H1 (cell line): ENCODE measurements around the gene RPP30. TPM values are rescaled to one million over a fixed set of nuclear protein-coding genes. Genes with fewer than 3 reads are reported as not detected.

Source experiments
- CTCF ChIA-PET: fragments of 300-600 bp; sonication (Branson Sonifier 250); formaldehyde crosslinking; loops from one replicate; lab custom pipeline; 2021; ENCODE audit not compliant: partially characterized antibody; lab: Charles Lee
- POLR2A ChIA-PET: fragments of 300-600 bp; sonication (Branson Sonifier 250); formaldehyde crosslinking; loops from one replicate; lab custom pipeline; 2021; ENCODE audit warnings: inconsistent platforms; ENCODE audit not compliant: partially characterized antibody; lab: Charles Lee
- DNase-seq, 2 experiments: peaks; one replicate each; pipeline versions ENCODE4 v3.0.0 to v3.0.0-alpha.2; 2010 to 2022; ENCODE audit warnings: low spot score in 2 of 2, low read depth in 1 of 2, mixed read lengths in 1 of 2
- FAIRE-seq: peaks from 2 replicates; lab custom pipeline; 2011; peaks lifted over from hg19 to GRCh38; lab: Jason Lieb, UNC
- H2AFZ ChIP-seq: 2 replicates; pipeline ENCODE4 v1.8.1; 2012; ENCODE audit warnings: low read length, inconsistent platforms
- H2AK5ac ChIP-seq: 2 replicates; pipeline ENCODE4 v1.6.1; 2013; ENCODE audit warnings: low read depth, low read length
- H2BK120ac ChIP-seq: replicated peaks from 2 replicates; pipeline ENCODE3; 2013; ENCODE audit warnings: low read depth, low read length, inconsistent platforms
- H2BK12ac ChIP-seq: 2 replicates; pipeline ENCODE4 v1.6.1; 2013; ENCODE audit warnings: low read depth, low read length
- H2BK15ac ChIP-seq: 2 replicates; pipeline ENCODE4 v1.6.1; 2013; ENCODE audit warnings: low read length
- H2BK20ac ChIP-seq: 2 replicates; pipeline ENCODE4 v1.6.1; 2013; ENCODE audit warnings: low read length
- H2BK5ac ChIP-seq: 2 replicates; pipeline ENCODE4 v1.6.1; 2013; ENCODE audit warnings: low read depth, low read length
- H3K14ac ChIP-seq: 2 replicates; pipeline ENCODE4 v1.6.1; 2013; ENCODE audit warnings: inconsistent platforms; ENCODE audit not compliant: insufficient read length
- H3K18ac ChIP-seq: 2 replicates; pipeline ENCODE4 v1.6.1; 2013; ENCODE audit warnings: low read length; ENCODE audit errors: extremely low read depth
- H3K23ac ChIP-seq: 2 replicates; pipeline ENCODE4 v1.6.1; 2013; ENCODE audit warnings: inconsistent platforms; ENCODE audit not compliant: insufficient read length
- H3K23me2 ChIP-seq: 2 replicates; pipeline ENCODE4 v1.6.1; 2013; ENCODE audit warnings: low read depth, low read length
- H3K27ac ChIP-seq: 2 replicates; pipeline ENCODE4 v1.6.1; 2011; ENCODE audit warnings: low read depth, low read length, inconsistent platforms
- H3K27me3 ChIP-seq, 4 experiments: replicated peaks in 1 of 4; 1 replicate in 1 of 4; 2 replicates in 3 of 4; pipeline versions ENCODE4 v1.6.1 to v1.8.1; 2011 to 2013; ENCODE audit warnings: low read length in 3 of 4, mild to moderate bottlenecking in 3 of 4, inconsistent platforms in 2 of 4, mixed read lengths in 2 of 4, moderate library complexity in 1 of 4; ENCODE audit not compliant: control insufficient read depth in 3 of 4, insufficient read depth in 3 of 4; ENCODE audit errors: extremely low read depth in 1 of 4
- H3K36me3 ChIP-seq, 4 experiments: 2 replicates each; pipeline versions ENCODE4 v1.6.1 to v1.8.1; 2011 to 2013; ENCODE audit warnings: mild to moderate bottlenecking in 4 of 4, low read length in 3 of 4, moderate library complexity in 2 of 4, control low read depth in 1 of 4, inconsistent platforms in 1 of 4; ENCODE audit not compliant: insufficient read depth in 4 of 4, control insufficient read depth in 2 of 4
- H3K4ac ChIP-seq: replicated peaks from 2 replicates; pipeline ENCODE3; 2013; ENCODE audit warnings: low read length, low read depth, mixed read lengths, inconsistent platforms; ENCODE audit not compliant: insufficient read length
- H3K4me1 ChIP-seq, 4 experiments: replicated peaks in 1 of 4; 1 replicate in 1 of 4; 2 replicates in 3 of 4; pipeline versions ENCODE4 v1.6.1 to v1.8.1; 2011 to 2013; ENCODE audit warnings: low read length in 3 of 4, inconsistent platforms in 2 of 4, mixed read lengths in 1 of 4; ENCODE audit not compliant: insufficient read depth in 4 of 4, control insufficient read depth in 3 of 4
- H3K4me2 ChIP-seq, 2 experiments: 2 replicates each; pipeline versions ENCODE4 v1.6.1 to v1.8.1; 2011 to 2013; ENCODE audit warnings: low read depth in 2 of 2, low read length in 2 of 2, control low read depth in 1 of 2, inconsistent platforms in 1 of 2, mild to moderate bottlenecking in 1 of 2; ENCODE audit not compliant: insufficient read depth in 1 of 2
- H3K4me3 ChIP-seq, 4 experiments: fragments of 200-600, 300-600 bp in 1 of 4; sonication (generic), shearing (Covaris generic), sonication (Bioruptor Twin) in 1 of 4; 2 replicates each; pipeline versions ENCODE4 v1.5.1 to v1.8.1; 2011 to 2016; ENCODE audit warnings: low read length in 4 of 4, low read depth in 3 of 4, control low read depth in 2 of 4, inconsistent platforms in 2 of 4, mild to moderate bottlenecking in 2 of 4, mixed read lengths in 1 of 4, moderate library complexity in 1 of 4; ENCODE audit not compliant: insufficient read depth in 2 of 4; ENCODE audit errors: extremely low read depth in 1 of 4
- H3K56ac ChIP-seq: replicated peaks from 2 replicates; pipeline ENCODE3; 2013; ENCODE audit warnings: low read depth, mild to moderate bottlenecking, mixed read lengths, low read length, inconsistent platforms; ENCODE audit not compliant: insufficient read length
- H3K79me1 ChIP-seq: 2 replicates; pipeline ENCODE4 v1.6.1; 2013; ENCODE audit warnings: low read depth, low read length, control low read depth
- H3K79me2 ChIP-seq, 2 experiments: 2 replicates each; pipeline versions ENCODE4 v1.6.1 to v1.8.1; 2012 to 2013; ENCODE audit warnings: low read length in 2 of 2, mild to moderate bottlenecking in 2 of 2, inconsistent platforms in 1 of 2; ENCODE audit not compliant: insufficient read depth in 2 of 2, control insufficient read depth in 1 of 2
- H3K9ac ChIP-seq, 4 experiments: replicated peaks in 1 of 4; 1 replicate in 1 of 4; 2 replicates in 3 of 4; pipeline versions ENCODE4 v1.6.1 to v1.8.1; 2011 to 2013; ENCODE audit warnings: low read depth in 3 of 4, low read length in 3 of 4, control low read depth in 2 of 4, mild to moderate bottlenecking in 2 of 4, moderate library complexity in 2 of 4, inconsistent platforms in 1 of 4; ENCODE audit errors: extremely low read depth in 1 of 4
- H3K9me3 ChIP-seq, 2 experiments: 2 replicates each; pipeline versions ENCODE4 v1.6.1 to v1.8.1; 2012 to 2013; ENCODE audit warnings: mild to moderate bottlenecking in 2 of 2, moderate library complexity in 2 of 2, control low read depth in 1 of 2, inconsistent platforms in 1 of 2, low read depth in 1 of 2, low read length in 1 of 2, mixed read lengths in 1 of 2; ENCODE audit not compliant: insufficient read depth in 2 of 2
- H4K20me1 ChIP-seq, 2 experiments: replicated peaks in 1 of 2; 2 replicates each; pipeline versions ENCODE3 to v1.8.1; 2011 to 2013; ENCODE audit warnings: inconsistent platforms in 2 of 2, low read length in 2 of 2, mild to moderate bottlenecking in 1 of 2; ENCODE audit not compliant: insufficient read depth in 2 of 2, control insufficient read depth in 1 of 2
- H4K5ac ChIP-seq: 2 replicates; pipeline ENCODE4 v1.6.1; 2013; ENCODE audit warnings: low read length, low read depth, mixed read lengths, inconsistent platforms; ENCODE audit not compliant: insufficient read length
- H4K8ac ChIP-seq: 2 replicates; pipeline ENCODE4 v1.8.0; 2013; ENCODE audit warnings: mild to moderate bottlenecking, moderate library complexity, low read length, inconsistent platforms; ENCODE audit not compliant: insufficient read depth; ENCODE audit errors: extremely low read depth
- H4K91ac ChIP-seq: replicated peaks from 2 replicates; pipeline ENCODE3; 2013; ENCODE audit warnings: low read length, mixed read lengths, inconsistent platforms; ENCODE audit not compliant: insufficient read length
- FOSL1 ChIP-seq: IDR thresholded peaks from 2 replicates; pipeline ENCODE4 v1.6.1; 2011; ENCODE audit warnings: mild to moderate bottlenecking, low read depth, low read length, moderate library complexity; ENCODE audit not compliant: insufficient read depth
- GABPA ChIP-seq: IDR thresholded peaks from 2 replicates; pipeline ENCODE4 v1.6.1; 2011; ENCODE audit warnings: mild to moderate bottlenecking, low read length, moderate library complexity, borderline replicate concordance; ENCODE audit not compliant: insufficient read depth
- KDM5A ChIP-seq: fragments of 200-600 bp; IDR thresholded peaks from 2 replicates; pipeline ENCODE4 v1.7.1; 2012; ENCODE audit warnings: mild to moderate bottlenecking, low read length, inconsistent platforms, mixed read lengths
- RNF2 ChIP-seq: fragments of 200-900, 300-1000 bp; sonication (generic); IDR thresholded peaks from 2 replicates; pipeline ENCODE4 v1.7.1; 2016; ENCODE audit warnings: borderline replicate concordance, low read depth, mild to moderate bottlenecking, antibody characterized with exemption, low read length; ENCODE audit not compliant: poor library complexity, severe bottlenecking; ENCODE audit errors: missing control alignments
- WGBS, 2 experiments: shearing (Covaris generic) in 1 of 2; methylation state at CpG; one replicate each; pipeline versions ENCODE4 v1.1.6 to v1.1.7; 2013 to 2015; ENCODE audit warnings: low lambda C conversion rate in 2 of 2, mixed read lengths in 2 of 2, inconsistent platforms in 1 of 2, low coverage in 1 of 2, missing lambda C conversion rate in 1 of 2; ENCODE audit not compliant: insufficient replicate concordance in 2 of 2, insufficient coverage in 1 of 2, insufficient read length in 1 of 2; ENCODE audit errors: extremely low coverage in 1 of 2, missing lambda C conversion rate in 1 of 2; 5-methylcytosine and 5-hydroxymethylcytosine counted together
- polyA plus RNA-seq, 7 experiments: library from polyadenylated mRNA; depleted of rRNA in 3 of 7; stranded (reverse) in 5 of 7; unstranded in 2 of 7; fragments of >200 nt in 5 of 7; fragments of 200-250 nt in 2 of 7; gene quantifications; 1 replicate in 5 of 7; 2 replicates in 1 of 7; 4 replicates in 1 of 7; pipeline versions ENCODE4 v1.2.1 to v1.2.3, GENCODE V29; 2011 to 2013; ENCODE audit warnings: missing spikeins in 2 of 7, mixed read lengths in 2 of 7
- total RNA-seq: library from RNA; stranded (reverse); fragmentation: NEBNext Ultra II Directional; extraction: Animal tissue kit (Norgen Biotek cat#: 25700); gene quantifications from 2 replicates; pipeline ENCODE4 v1.2.1, GENCODE V29; 2021

RPP30 gene
- total and polyA plus RNA-seq, 2 of the 8 experiments (the other 6 are each of a cell fraction or from before 2014, with no cell fraction given) = 38.9 to 79.7 TPM

DNA sequence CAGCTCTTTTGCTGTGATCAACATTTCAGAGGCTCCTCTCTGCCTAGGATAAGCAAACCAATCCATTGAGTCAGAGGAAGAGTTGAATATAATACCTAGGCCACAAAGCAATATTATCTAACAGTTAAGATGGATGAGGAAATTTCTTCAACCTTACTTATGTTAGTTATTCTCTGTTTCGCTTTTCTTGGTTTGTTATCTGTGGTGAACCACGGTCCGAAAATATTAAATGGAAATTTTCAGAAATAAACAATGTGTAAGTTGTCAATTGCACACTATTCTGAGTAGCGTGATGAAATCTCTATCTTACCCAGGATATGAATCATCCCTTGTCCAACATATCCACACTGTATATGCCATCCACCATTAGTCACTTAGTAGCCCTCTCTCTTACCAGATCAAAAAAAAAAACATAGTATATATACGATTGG lies 12.4 kb upstream of the RPP30 start:
- peaks cover 0 to 26% of the 10 kb centered on the region in 2 experiments; a peak in 3 of 4 replicates for H3K79me2 ChIP-seq
- WGBS, 2 experiments = 90% methylated on average over 5 of the region's 5 CpGs; no CpG with 5 or more reads in 1 of the 2 experiments
- H2AFZ ChIP-seq = no peak overlapping the region
- H2BK15ac ChIP-seq = no peak overlapping the region
- no peak for DNase-seq
- no peak overlapping the region for H3K56ac ChIP-seq
- no peak overlapping the region for H2BK20ac ChIP-seq
- peaks cover 6% of the 10 kb centered on the region; the same call in 1 of the 2 replicates for H3K23me2 ChIP-seq
- peaks cover 1 to 14% (median 8%) of the 10 kb centered on the region in 4 experiments; a peak in 6 of 7 replicates for H3K27me3 ChIP-seq
- ChIA-PET CTCF (interaction anchor here (1.0 to 6.1 kb wide), 4 partner anchors 13 to 116 kb away, joined by 4 to 79 read pairs (median 8); partner anchors contain the start of gene RPP30), POLR2A (no interaction called here)
- no peaks in the 10 kb centered on the region for H3K9me3 ChIP-seq
- H3K4me2 ChIP-seq = no peak overlapping the region
- no peak overlapping the region for H3K9ac ChIP-seq
- H2BK5ac ChIP-seq = no peak overlapping the region
- H4K5ac ChIP-seq = no peak overlapping the region
- no peak overlapping the region for H4K91ac ChIP-seq
- no peak overlapping the region for H2BK120ac ChIP-seq
- H3K27ac ChIP-seq = no peak overlapping the region
- H3K14ac ChIP-seq = no peak overlapping the region
- no peak for TF ChIP-seq RNF2
- TF ChIP-seq KDM5A = no peak
- TF ChIP-seq FOSL1 = no peak
- TF ChIP-seq GABPA = no peak
- TF ChIP-seq, all 59 proteins: peak for 0
- Histone ChIP-seq H2BK12ac (no peak overlapping the region), H3K4ac (no peak overlapping the region), H3K18ac (no peak overlapping the region), H3K4me1 (peaks cover 0 to 5% (median 2%) of the 10 kb centered on the region in 4 experiments; a peak in 3 of 7 replicates), H3K23ac (no peak overlapping the region), H2AK5ac (no peak overlapping the region), H4K20me1 (peaks cover 0 to 6% of the 10 kb centered on the region in 2 experiments), H3K36me3 (no peaks in the 10 kb centered on the region), H3K79me1 (no peaks in the 10 kb centered on the region), H4K8ac (no peak overlapping the region), H3K4me3 (no peak overlapping the region)
- FAIRE-seq = no peak
